ENCODE measurements around the gene LYZL2.
"Not testable (repeated sequence)": the region's sequence is repeated elsewhere in the genome, so short reads cannot be mapped to it uniquely, and the experiment has no call there.

- not testable (repeated sequence) for TF ChIP-seq ELK1 (CRISPR knock-in tag; IDR thresholded peaks at IDR 0.05); PHF21A (IDR thresholded peaks at IDR 0.05; ENCODE audit: borderline replicate concordance, low read depth); POLR2A (conservative IDR thresholded peaks at IDR 0.05); SPI1 (IDR thresholded peaks at IDR 0.05; ENCODE audit: borderline replicate concordance, low read depth, low read length); MAFK (IDR thresholded peaks at IDR 0.05; ENCODE audit: low read length); SMC3 (conservative IDR thresholded peaks at IDR 0.05; ENCODE audit: insufficient read depth, low read depth, low read length); EP300 (IDR thresholded peaks at IDR 0.05; ENCODE audit: low read length); SP1 (CRISPR knock-in tag; IDR thresholded peaks at IDR 0.05); BDP1 (IDR thresholded peaks at IDR 0.05; ENCODE audit: insufficient read depth, insufficient read length)
- TF ChIP-seq, protein P1, sequence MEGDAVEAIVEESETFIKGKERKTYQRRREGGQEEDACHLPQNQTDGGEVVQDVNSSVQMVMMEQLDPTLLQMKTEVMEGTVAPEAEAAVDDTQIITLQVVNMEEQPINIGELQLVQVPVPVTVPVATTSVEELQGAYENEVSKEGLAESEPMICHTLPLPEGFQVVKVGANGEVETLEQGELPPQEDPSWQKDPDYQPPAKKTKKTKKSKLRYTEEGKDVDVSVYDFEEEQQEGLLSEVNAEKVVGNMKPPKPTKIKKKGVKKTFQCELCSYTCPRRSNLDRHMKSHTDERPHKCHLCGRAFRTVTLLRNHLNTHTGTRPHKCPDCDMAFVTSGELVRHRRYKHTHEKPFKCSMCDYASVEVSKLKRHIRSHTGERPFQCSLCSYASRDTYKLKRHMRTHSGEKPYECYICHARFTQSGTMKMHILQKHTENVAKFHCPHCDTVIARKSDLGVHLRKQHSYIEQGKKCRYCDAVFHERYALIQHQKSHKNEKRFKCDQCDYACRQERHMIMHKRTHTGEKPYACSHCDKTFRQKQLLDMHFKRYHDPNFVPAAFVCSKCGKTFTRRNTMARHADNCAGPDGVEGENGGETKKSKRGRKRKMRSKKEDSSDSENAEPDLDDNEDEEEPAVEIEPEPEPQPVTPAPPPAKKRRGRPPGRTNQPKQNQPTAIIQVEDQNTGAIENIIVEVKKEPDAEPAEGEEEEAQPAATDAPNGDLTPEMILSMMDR (IDR thresholded peaks at IDR 0.05 in 2 of 3, conservative IDR thresholded peaks at IDR 0.05 in 1 of 3; ENCODE audit: insufficient read depth in 2 of 3, low read depth in 1 of 3, low read length in 3 of 3), result not testable (repeated sequence)
Measured at GRCh38 chr10:30596493-30597432, 32.8 kb downstream of the LYZL2 start.
